Measurements from ENCODE around the gene ZNF536. TPM values are rescaled to one million over a fixed set of nuclear protein-coding genes. Genes with fewer than 3 reads are reported as not detected.

The ZNF536 gene
- not detected in 2 replicates for total RNA-seq

DNA sequence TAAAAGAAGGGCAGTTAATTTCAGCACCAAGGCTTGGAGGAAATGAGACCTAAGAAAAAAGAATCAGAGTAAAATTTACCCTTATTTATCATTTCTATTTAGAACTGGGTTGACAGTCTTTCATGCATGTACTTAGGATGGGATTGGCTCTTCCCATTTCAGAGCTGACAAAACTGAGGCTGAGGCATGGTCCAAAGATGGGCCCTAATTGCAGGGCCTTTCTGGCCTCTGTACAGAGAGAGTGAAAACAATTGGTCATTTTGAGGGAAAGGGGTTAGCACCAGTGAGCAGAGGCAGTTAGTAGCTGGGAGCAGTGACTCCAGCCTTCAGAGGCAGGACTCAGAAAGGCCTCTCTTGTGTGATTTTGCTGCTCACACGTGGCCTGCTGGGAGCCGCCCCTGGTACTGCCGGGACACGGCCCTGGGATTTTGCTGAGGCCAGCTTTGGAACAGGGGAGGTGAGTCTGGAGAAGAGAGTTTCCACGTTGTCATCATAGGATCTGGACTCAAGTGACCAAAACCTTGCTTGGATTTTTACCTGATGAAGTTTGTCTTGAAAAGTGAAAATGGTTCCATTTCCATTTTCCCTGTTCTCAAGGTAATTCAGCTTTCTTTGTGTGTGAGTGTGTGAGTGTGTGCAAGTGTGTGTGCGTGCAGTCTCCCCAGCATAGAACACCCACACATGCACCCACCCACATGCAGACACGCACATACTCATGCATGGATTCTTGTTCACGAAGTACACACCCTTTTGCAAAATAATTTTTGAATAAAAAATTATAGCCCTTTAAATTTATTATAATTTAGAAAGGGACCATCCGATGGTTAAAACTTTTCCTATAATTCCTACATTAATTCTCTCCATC is at the start of gene ZNF536:
Gene ZNF536, plus strand, starts transcription at position 425 of the 865 bp plus-strand sequence. CDS start 71,179 bp downstream, outside the sequence.

